ENCODE measurements around the gene GALR3.

The GALR3 gene

DNA sequence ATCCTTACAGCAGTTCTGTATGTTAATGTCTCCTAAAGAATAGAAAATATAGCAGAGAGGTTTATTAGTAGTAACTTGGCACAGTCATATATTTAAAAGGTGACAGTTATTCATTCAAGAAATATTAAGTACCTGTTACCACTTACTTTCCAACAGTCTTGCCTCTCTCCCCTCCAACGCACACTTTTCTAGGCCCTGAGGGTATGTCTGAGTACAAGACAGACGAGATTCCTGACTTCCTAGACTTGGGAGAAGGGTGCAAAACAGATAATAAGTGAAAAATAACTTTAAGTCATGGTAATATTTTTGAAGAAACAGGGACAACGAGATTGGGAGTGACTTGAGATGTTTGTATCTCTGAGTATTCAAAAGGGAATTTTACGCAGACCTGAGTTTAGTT is 27.6 kb downstream of the GALR3 start:
- DNase-seq (ENCODE audit: low read depth): no peak
- TF ChIP-seq, protein P1, sequence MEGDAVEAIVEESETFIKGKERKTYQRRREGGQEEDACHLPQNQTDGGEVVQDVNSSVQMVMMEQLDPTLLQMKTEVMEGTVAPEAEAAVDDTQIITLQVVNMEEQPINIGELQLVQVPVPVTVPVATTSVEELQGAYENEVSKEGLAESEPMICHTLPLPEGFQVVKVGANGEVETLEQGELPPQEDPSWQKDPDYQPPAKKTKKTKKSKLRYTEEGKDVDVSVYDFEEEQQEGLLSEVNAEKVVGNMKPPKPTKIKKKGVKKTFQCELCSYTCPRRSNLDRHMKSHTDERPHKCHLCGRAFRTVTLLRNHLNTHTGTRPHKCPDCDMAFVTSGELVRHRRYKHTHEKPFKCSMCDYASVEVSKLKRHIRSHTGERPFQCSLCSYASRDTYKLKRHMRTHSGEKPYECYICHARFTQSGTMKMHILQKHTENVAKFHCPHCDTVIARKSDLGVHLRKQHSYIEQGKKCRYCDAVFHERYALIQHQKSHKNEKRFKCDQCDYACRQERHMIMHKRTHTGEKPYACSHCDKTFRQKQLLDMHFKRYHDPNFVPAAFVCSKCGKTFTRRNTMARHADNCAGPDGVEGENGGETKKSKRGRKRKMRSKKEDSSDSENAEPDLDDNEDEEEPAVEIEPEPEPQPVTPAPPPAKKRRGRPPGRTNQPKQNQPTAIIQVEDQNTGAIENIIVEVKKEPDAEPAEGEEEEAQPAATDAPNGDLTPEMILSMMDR (conservative IDR thresholded peaks at IDR 0.05; ENCODE audit: control insufficient read depth, insufficient read depth, low read depth, low read length): no peak
- H3K4me3 ChIP-seq (ENCODE audit: control insufficient read depth, low read depth, low read length): no peak overlapping the region

DNA sequence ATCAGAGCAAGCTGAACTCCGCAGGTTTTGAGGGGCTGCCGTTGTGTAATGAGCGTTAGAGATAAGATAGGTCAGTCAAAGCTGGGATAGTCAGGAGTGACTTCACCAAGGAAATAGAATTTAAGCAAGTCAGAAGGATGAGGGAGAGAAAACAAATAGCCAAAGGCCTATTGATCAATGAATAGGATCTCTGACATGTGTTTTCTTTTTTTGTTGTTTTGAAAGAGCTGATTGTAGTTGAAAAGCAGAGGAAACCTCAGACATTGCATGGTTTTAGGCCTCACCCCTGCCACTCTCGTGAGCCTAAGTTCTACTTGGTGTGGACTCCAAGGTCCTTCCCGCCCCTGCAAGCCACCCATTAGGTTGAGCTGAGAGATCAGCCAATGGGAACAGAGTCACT is 29.2 kb downstream of the GALR3 start:
- no peak overlapping the region for H3K4me3 ChIP-seq (ENCODE audit: control insufficient read depth, low read depth, low read length)
- TF ChIP-seq, protein P1 (conservative IDR thresholded peaks at IDR 0.05; ENCODE audit: control insufficient read depth, insufficient read depth, low read depth, low read length): no peak
- DNase-seq (ENCODE audit: low read depth): no peak

DNA sequence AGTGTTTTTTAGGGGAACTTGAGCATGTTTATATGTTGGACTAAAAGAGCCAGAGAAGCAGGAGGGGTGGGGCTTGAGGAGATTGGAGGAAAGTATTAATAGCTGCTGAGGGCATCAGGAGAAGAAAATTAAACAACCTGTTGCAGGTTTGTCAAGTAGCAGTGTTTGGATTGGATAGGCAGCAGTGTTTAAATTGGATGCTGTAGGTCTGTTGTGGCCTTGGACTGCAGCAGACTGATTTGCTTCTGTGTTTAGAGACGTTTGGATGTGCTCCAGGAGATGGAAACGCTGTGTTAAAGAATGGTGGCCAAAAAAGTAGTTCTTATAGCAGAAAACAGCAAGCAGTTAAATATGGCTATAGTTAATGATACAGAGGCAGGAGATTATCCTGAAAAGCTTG is 31.8 kb downstream of the GALR3 start:
- DNase-seq (ENCODE audit: low read depth): no peak
- TF ChIP-seq, protein P1 (conservative IDR thresholded peaks at IDR 0.05; ENCODE audit: control insufficient read depth, insufficient read depth, low read depth, low read length): no peak
- H3K4me3 ChIP-seq (ENCODE audit: control insufficient read depth, low read depth, low read length): no peak overlapping the region

DNA sequence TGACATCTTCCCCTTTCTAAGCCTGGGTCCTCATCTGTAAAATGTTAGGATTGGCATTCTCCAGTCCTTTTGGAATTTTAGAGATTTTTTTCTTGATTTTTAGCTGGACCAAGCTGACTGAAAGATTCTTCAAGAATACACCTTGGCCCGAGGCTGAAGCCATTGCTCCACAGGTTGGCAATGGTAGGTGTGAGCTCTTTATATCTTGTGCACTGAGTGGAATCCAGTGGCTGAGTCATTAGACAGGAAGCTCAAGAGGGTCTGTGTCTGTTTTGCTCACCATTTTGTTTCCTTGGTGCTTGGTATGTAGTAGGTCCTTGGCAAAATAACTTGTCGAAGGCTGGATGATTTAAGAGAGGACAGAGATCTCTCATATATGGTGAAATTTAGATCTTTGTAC is 32.3 kb downstream of the GALR3 start:
- no peak overlapping the region for H3K4me3 ChIP-seq (ENCODE audit: control insufficient read depth, low read depth, low read length)
- TF ChIP-seq, protein P1 (conservative IDR thresholded peaks at IDR 0.05; ENCODE audit: control insufficient read depth, insufficient read depth, low read depth, low read length): no peak
- DNase-seq (ENCODE audit: low read depth): no peak

DNA sequence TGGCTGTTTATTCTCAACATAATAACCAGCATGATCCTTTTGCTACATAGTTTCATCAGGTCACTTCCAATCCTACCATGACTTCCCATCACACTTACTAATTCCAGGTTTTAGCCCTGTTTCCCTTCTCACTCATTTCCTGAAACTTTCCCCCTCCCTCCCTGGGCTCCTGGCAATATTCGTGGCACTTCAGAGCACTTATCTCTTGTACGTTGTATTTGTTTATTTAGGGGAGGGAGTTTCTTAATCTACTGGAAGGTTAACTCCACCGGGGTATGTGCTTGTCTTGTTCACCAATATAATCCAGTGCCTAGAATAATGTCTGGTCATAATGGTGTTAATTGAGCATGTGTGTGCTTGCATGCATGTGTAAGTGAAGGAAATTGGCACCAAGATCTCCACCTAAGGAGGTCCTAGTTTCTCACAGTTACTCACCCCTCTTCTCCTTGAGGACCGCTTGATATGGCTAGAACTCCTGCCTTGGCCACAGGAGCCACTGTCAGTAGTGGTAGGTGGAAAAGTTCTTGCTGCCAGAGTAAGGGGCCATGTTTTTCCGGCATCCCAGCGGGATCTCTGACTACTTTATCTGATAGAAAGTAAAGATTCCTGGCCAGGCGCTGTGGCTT is 37.7 kb downstream of the GALR3 start:
- H3K4me3 ChIP-seq (ENCODE audit: control insufficient read depth, low read depth, low read length): no peak overlapping the region
- no peak for DNase-seq (ENCODE audit: low read depth)
- TF ChIP-seq, protein P1 (conservative IDR thresholded peaks at IDR 0.05; ENCODE audit: control insufficient read depth, insufficient read depth, low read depth, low read length): no peak

DNA sequence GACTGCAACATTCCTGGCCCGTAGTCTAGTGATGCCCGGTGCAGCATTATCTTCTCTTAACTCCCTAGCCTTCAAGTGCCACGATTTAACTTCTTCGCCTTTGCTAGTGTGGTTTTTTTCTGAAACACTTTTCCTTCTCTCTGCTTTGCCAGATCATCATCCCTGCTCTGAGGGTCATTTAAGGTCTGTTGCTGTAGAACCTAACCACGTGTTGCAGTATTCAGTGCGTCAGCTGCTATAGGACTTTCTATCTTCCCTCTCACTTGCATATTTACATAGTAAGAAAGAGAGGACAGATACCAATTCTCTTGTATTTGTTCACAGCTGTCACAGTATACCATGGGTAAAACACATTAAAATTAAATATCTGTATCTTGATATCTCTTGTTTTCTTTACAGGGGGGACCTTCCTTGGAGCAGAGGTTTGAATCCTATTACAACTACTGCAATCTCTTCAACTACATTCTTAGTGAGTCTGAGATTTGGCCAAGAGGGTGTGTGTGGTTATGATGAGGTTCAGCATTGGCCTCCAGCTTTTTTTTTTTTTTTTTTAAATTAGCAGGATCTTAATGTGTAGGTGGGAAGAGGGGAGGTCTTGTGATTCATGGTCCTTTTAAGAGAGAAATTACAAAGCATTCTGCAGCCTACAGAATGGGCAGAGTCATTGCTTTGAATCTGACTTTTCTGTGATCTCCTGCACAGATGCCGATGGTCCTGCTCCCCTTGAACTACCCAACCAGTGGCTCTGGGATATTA is 39.6 kb downstream of the GALR3 start:
- TF ChIP-seq, protein P1 (conservative IDR thresholded peaks at IDR 0.05; ENCODE audit: control insufficient read depth, insufficient read depth, low read depth, low read length): no peak
- DNase-seq (ENCODE audit: low read depth): peak; percentile 55
- no peak overlapping the region for H3K4me3 ChIP-seq (ENCODE audit: control insufficient read depth, low read depth, low read length)
